DND-41 (cell line): Measurements from ENCODE around the gene LTBP1.
"Not testable (repeated sequence)": the region's sequence is repeated elsewhere in the genome, so short reads cannot be mapped to it uniquely, and the experiment has no call there.

Source experiments
- ATAC-seq: fragments of 200-7000 bp; cut with Tn5 transposase; 3 replicates; pipeline ENCODE4 v1.9.1; 2021; ENCODE audit warnings: low read depth; ENCODE audit not compliant: insufficient read depth
- DNase-seq: peaks from one replicate; pipeline ENCODE4 v3.0.0-alpha.2; 2020
- H2AFZ ChIP-seq: 2 replicates; pipeline ENCODE4 v1.6.0; 2012; ENCODE audit warnings: low read depth, low read length
- H3K27ac ChIP-seq: 2 replicates; pipeline ENCODE4 v1.5.1; 2012; ENCODE audit warnings: low read length, inconsistent platforms
- H3K27me3 ChIP-seq: fragments of 200-600 bp; sonication (generic); 2 replicates; pipeline ENCODE4 v1.6.0; 2012; ENCODE audit warnings: low read length, mild to moderate bottlenecking, inconsistent platforms; ENCODE audit not compliant: insufficient read depth, poor library complexity
- H3K36me3 ChIP-seq: 2 replicates; pipeline ENCODE4 v1.5.1; 2012; ENCODE audit warnings: low read length, inconsistent platforms; ENCODE audit not compliant: insufficient read depth
- H3K4me1 ChIP-seq: 2 replicates; pipeline ENCODE4 v1.5.1; 2012; ENCODE audit warnings: mild to moderate bottlenecking, low read length; ENCODE audit not compliant: insufficient read depth
- H3K4me2 ChIP-seq: 2 replicates; pipeline ENCODE4 v1.6.0; 2012; ENCODE audit warnings: mild to moderate bottlenecking, moderate library complexity, low read length, inconsistent platforms; ENCODE audit not compliant: insufficient read depth
- H3K4me3 ChIP-seq, 2 experiments: fragments of 200-600 bp in 1 of 2; shearing (Covaris generic) in 1 of 2; 2 replicates each; pipeline ENCODE4 v1.5.1; 2012 to 2016; ENCODE audit warnings: inconsistent platforms in 2 of 2, low read length in 2 of 2, mild to moderate bottlenecking in 2 of 2, low read depth in 1 of 2, moderate library complexity in 1 of 2
- H3K79me2 ChIP-seq: 2 replicates; pipeline ENCODE4 v1.6.0; 2012; ENCODE audit warnings: low read length, inconsistent platforms; ENCODE audit not compliant: insufficient read depth
- H3K9ac ChIP-seq: 2 replicates; pipeline ENCODE4 v1.6.0; 2012; ENCODE audit warnings: low read depth, mild to moderate bottlenecking, inconsistent platforms, low read length, moderate library complexity
- H3K9me3 ChIP-seq: 2 replicates; pipeline ENCODE4 v1.5.1; 2012; ENCODE audit warnings: low read length, moderate library complexity, mild to moderate bottlenecking, inconsistent platforms; ENCODE audit not compliant: insufficient read depth, severe bottlenecking
- H4K20me1 ChIP-seq: 2 replicates; pipeline ENCODE4 v1.6.0; 2012; ENCODE audit warnings: low read length; ENCODE audit not compliant: insufficient read depth
- CTCF ChIP-seq: IDR thresholded peaks from 2 replicates; pipeline ENCODE4 v1.5.1; 2012; ENCODE audit warnings: borderline replicate concordance, low read length, moderate library complexity, mild to moderate bottlenecking; ENCODE audit not compliant: poor library complexity, severe bottlenecking; ENCODE audit errors: extremely low read depth
- EZH2 ChIP-seq: IDR thresholded peaks from 3 replicates; pipeline ENCODE4 v1.6.1; 2012; ENCODE audit warnings: borderline replicate concordance, low read depth, mild to moderate bottlenecking, moderate library complexity, low read length, inconsistent platforms; ENCODE audit not compliant: severe bottlenecking

LTBP1 gene

GRCh38 chr2:32905270-32905669 is 41.5 kb upstream of the LTBP1 start:
- DNase-seq (no peak), ATAC-seq (no peak)
- H4K20me1 ChIP-seq, result no peaks in the 10 kb centered on the region
- H3K27ac ChIP-seq, result no peak overlapping the region
- H3K79me2 ChIP-seq, result no peaks in the 10 kb centered on the region
- H3K36me3 ChIP-seq, result no peaks in the 10 kb centered on the region
- no peak overlapping the region for H2AFZ ChIP-seq
- H3K4me3 ChIP-seq, result no peak overlapping the region
- no peak overlapping the region for H3K9ac ChIP-seq
- H3K4me1 ChIP-seq, result no peaks in the 10 kb centered on the region
- no peaks in the 10 kb centered on the region for H3K9me3 ChIP-seq
- no peak for TF ChIP-seq EZH2
- TF ChIP-seq CTCF, result no peak
- H3K4me2 ChIP-seq, result no peak overlapping the region
- H3K27me3 ChIP-seq, result no peaks in the 10 kb centered on the region

- no peaks in the 10 kb centered on the region for H3K4me1 ChIP-seq
- no peaks in the 10 kb centered on the region for H3K27me3 ChIP-seq
- peak; percentile 7 for DNase-seq
- no peak overlapping the region for H2AFZ ChIP-seq
- no peak overlapping the region for H3K4me3 ChIP-seq
- no peaks in the 10 kb centered on the region for H3K36me3 ChIP-seq
- ATAC-seq, result peak; percentile 31; the same call in 1 of the 3 replicates
- no peaks in the 10 kb centered on the region for H4K20me1 ChIP-seq
- TF ChIP-seq EZH2, result no peak
- no peak for TF ChIP-seq CTCF
- no peak overlapping the region for H3K27ac ChIP-seq
- H3K9me3 ChIP-seq, result no peaks in the 10 kb centered on the region
- H3K4me2 ChIP-seq, result no peak overlapping the region
- no peak overlapping the region for H3K9ac ChIP-seq
- no peaks in the 10 kb centered on the region for H3K79me2 ChIP-seq
These were observed 35.7 kb upstream of the LTBP1 start for GRCh38 chr2:32910883-32911598.

GRCh38 chr2:32915694-32916093 is 31.1 kb upstream of the LTBP1 start:
- Histone ChIP-seq H3K9ac (no peak overlapping the region), H3K27ac (no peak overlapping the region), H3K36me3 (no peaks in the 10 kb centered on the region), H3K4me2 (no peak overlapping the region), H3K27me3 (no peaks in the 10 kb centered on the region), H4K20me1 (no peaks in the 10 kb centered on the region), H3K4me3 (no peak overlapping the region), H3K9me3 (no peaks in the 10 kb centered on the region), H3K4me1 (no peaks in the 10 kb centered on the region), H3K79me2 (no peaks in the 10 kb centered on the region), H2AFZ (no peak overlapping the region)
- no peak for TF ChIP-seq CTCF
- TF ChIP-seq EZH2, result no peak
- DNase-seq (no peak), ATAC-seq (no peak)

GRCh38 chr2:32918774-32919173 is 28.0 kb upstream of the LTBP1 start:
- no peaks in the 10 kb centered on the region for H3K9me3 ChIP-seq
- no peaks in the 10 kb centered on the region for H3K4me1 ChIP-seq
- no peaks in the 10 kb centered on the region for H4K20me1 ChIP-seq
- no peaks in the 10 kb centered on the region for H3K79me2 ChIP-seq
- ATAC-seq (no peak), DNase-seq (no peak)
- no peaks in the 10 kb centered on the region for H3K36me3 ChIP-seq
- H3K27me3 ChIP-seq, result no peaks in the 10 kb centered on the region
- no peak overlapping the region for H3K4me2 ChIP-seq
- H3K9ac ChIP-seq, result no peak overlapping the region
- no peak overlapping the region for H3K27ac ChIP-seq
- no peak overlapping the region for H2AFZ ChIP-seq
- H3K4me3 ChIP-seq, result no peak overlapping the region
- TF ChIP-seq CTCF, result no peak
- TF ChIP-seq EZH2, result no peak

- H3K36me3 ChIP-seq, H3K4me2 ChIP-seq, H3K27ac ChIP-seq, H3K79me2 ChIP-seq, H3K9ac ChIP-seq, DNase-seq, H3K4me3 ChIP-seq, ATAC-seq, H2AFZ ChIP-seq, H3K4me1 ChIP-seq, H3K27me3 ChIP-seq, H4K20me1 ChIP-seq, H3K9me3 ChIP-seq: not testable (repeated sequence)
These were observed 26.9 kb upstream of the LTBP1 start for GRCh38 chr2:32919901-32920300.
